Lower leg skin (tissue), 4 donors: Measurements from ENCODE around the gene ANP32B. TPM values are rescaled to one million over a fixed set of nuclear protein-coding genes. Genes with fewer than 3 reads are reported as not detected.
A peak's percentile ranks its signal among the peaks of the same experiment; 100 is the strongest.
"Not testable (repeated sequence)": the region's sequence is repeated elsewhere in the genome, so short reads cannot be mapped to it uniquely, and the experiment has no call there.

Source experiments
- DNase-seq, 2 donors: peaks; one replicate each; pipeline ENCODE4 v3.0.0-alpha.2; 2019; ENCODE audit warnings: low spot score in 2 of 2
- H3K4me3 ChIP-seq: fragments of 200-600 bp; sonication (generic); 2 replicates; pipeline ENCODE4 v1.5.1; 2017; ENCODE audit warnings: mild to moderate bottlenecking, low read depth; ENCODE audit not compliant: poor library complexity, severe bottlenecking
- POLR2A ChIP-seq, 2 donors: fragments of 450-650 bp; IDR thresholded peaks; one replicate each; pipeline ENCODE4 v1.6.1; 2016 to 2017; ENCODE audit warnings: antibody characterized with exemption in 2 of 2, mild to moderate bottlenecking in 1 of 2, moderate library complexity in 1 of 2
- WGBS, 2 donors: methylation state at CpG; one replicate each; pipeline ENCODE4 v1.1.5; 2018; 5-methylcytosine and 5-hydroxymethylcytosine counted together
- intact Hi-C: fragments of 100-400 bp; cut with DNase I; formaldehyde crosslinking; loops from one replicate; pipeline ENCODE4 v1.15.0; 2023; ENCODE audit warnings: low total_unique reads
- total RNA-seq, 4 donors: library from RNA; depleted of rRNA; stranded (reverse); fragments of >200 nt; gene quantifications; one replicate each; pipeline ENCODE4 v1.1.0, GENCODE V29; 2016
- TF ChIP-seq, protein P1 (sequence below), 3 donors: fragments of 450-650 bp; IDR thresholded peaks; one replicate each; pipeline ENCODE4 v1.5.1; 2016; ENCODE audit warnings: antibody characterized with exemption in 3 of 3, mild to moderate bottlenecking in 3 of 3, moderate library complexity in 2 of 3

The ANP32B gene
- total RNA-seq, 4 donors from 2014 or later = 27.4 to 56.3 (median 39.0) TPM

DNA sequence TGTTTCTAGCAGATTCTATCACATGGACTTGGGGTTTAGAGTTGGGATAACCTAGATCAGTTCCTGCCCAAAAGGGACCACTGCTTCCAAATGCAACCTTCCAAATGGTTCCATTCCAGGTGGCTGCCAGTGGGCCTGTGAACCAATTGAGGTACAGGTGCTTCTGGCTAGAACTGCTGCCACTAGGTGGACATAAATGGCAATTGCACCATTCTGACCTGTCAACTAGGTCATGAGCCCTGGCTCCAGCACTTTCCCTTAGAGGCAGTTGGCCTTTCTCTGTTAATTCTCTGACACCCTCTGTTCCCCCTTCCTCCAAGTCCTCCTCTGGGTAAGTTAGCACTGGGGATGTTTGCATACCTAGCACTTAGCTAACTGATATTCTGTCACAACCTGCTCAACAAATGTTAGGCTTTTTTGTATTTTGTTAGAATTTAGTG lies 28.6 kb upstream of the ANP32B start:
- H3K4me3 ChIP-seq = no peak overlapping the region
- peak in 1 of 2 donors; percentile 15 for DNase-seq
- intact Hi-C loops = no loop called here
- TF ChIP-seq POLR2A (IDR thresholded peaks at IDR 0.05) = no peak
- TF ChIP-seq, protein P1, sequence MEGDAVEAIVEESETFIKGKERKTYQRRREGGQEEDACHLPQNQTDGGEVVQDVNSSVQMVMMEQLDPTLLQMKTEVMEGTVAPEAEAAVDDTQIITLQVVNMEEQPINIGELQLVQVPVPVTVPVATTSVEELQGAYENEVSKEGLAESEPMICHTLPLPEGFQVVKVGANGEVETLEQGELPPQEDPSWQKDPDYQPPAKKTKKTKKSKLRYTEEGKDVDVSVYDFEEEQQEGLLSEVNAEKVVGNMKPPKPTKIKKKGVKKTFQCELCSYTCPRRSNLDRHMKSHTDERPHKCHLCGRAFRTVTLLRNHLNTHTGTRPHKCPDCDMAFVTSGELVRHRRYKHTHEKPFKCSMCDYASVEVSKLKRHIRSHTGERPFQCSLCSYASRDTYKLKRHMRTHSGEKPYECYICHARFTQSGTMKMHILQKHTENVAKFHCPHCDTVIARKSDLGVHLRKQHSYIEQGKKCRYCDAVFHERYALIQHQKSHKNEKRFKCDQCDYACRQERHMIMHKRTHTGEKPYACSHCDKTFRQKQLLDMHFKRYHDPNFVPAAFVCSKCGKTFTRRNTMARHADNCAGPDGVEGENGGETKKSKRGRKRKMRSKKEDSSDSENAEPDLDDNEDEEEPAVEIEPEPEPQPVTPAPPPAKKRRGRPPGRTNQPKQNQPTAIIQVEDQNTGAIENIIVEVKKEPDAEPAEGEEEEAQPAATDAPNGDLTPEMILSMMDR (IDR thresholded peaks at IDR 0.05) = peak in 1 of 3 donors; percentile 17

DNA sequence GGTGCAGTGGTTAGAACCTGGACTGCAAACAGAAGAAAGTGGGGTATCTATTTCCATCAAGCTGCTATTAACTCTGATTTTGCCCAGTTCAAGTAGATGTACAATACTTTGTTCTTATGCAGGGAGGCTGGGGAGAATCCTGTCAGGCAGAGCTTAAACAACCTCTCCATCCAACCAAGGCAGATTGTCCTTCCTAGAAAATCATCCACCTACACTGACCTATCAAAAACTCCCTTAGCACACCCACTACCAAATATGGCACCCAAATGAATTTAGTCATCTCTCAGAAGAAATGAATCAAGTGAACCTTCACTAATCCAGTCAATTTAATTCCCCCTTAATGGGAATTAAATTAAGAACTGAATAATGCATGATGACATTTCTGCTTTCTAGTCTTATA lies 26.8 kb upstream of the ANP32B start:
- H3K4me3 ChIP-seq = no peak overlapping the region
- no peak for TF ChIP-seq POLR2A (IDR thresholded peaks at IDR 0.05)
- TF ChIP-seq, protein P1 (IDR thresholded peaks at IDR 0.05) = no peak
- no peak for DNase-seq
- intact Hi-C loops = no loop called here

DNA sequence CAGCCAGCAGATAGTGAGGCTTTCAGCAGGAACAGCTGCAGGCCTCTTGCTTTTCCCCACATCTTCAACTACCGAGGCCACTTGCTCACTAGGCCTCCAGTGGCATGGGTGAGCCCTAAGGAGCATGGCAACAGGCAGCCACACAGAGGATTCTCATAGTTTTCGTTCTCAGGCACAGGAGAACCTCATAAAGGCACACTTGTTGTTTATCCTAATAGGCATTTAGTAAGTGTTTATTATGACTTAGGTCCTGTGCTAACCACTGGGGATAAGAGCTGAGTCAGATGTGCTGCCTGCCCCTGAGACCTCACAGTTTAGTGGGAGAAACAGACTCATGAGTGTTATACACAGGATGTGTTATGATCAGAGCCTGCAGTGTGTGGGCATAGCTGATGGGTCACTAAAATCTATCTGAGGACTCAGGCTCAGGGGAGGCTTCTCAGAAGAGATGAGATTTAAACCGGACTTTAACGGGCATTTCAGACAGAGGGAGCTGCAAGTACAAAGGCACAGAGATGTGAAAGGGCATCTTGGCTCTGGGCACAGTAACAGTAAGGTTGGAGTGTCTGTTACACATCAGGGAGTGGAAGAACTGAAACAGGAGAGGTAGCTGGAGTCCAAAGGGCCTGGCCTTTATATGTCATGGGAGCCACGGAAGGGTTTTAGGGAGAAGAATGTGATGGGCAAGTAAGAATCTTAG lies 24.2 kb upstream of the ANP32B start:
- TF ChIP-seq, protein P1 (IDR thresholded peaks at IDR 0.05) = no peak
- no peak for TF ChIP-seq POLR2A (IDR thresholded peaks at IDR 0.05)
- no peak for DNase-seq
- no peak overlapping the region for H3K4me3 ChIP-seq
- intact Hi-C loops = no loop called here
- 73 to 80% methylated on average over 5 of the region's 5 CpGs for WGBS, 2 donors

DNA sequence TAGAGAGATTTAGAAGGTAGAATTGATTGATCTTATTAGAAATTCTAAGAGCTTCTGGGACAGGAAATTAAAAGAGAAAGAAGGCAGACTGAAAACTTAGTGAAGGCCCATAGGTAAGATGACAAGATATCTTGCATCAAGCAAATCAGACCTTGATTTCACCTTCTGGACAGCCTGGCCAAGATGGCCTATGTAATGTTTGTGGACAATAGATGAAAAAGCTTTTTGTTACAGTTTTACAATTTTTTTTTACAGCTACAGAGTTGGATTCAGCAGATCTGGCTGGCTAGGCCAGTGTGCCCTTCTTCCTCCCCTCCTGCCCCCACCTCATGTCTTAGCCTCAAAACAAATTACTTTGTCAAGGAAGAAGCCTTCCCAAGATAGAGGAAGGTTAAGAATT lies 23.6 kb upstream of the ANP32B start:
- TF ChIP-seq, protein P1 (IDR thresholded peaks at IDR 0.05) = no peak
- no peak for TF ChIP-seq POLR2A (IDR thresholded peaks at IDR 0.05)
- DNase-seq = no peak
- intact Hi-C loops = no loop called here

DNA sequence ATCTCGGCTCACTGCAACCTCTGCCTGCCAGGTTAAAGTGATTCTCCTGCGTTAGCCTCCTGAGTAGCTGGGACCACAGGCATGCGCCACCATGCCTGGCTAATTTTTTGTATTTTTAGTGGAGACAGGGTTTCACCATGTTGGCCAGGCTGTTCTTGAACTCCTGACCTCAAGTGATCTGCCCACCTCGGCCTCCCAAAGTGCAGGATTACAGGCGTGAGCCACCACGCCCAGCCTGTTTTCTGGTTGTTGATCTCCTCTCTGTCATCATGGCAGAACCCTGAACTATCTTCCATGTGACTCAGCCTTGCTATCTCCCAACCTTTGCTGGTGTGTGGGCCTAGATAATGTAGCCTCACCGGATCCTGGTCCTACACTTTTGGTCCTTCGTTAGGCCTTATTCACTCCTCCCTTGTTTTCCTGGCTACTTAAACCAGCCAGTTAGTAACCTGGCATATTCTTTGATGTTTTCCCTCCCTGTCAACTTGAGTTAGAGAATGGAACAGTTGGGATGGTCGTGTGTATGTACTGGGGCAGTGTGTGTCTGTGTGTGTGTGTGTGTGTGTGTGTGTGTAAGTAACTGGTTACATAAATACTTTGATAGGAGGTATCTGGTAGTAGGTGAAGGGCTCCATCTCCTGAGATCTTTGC lies 22.3 kb upstream of the ANP32B start:
- DNase-seq, intact Hi-C loops: not testable (repeated sequence)
- WGBS, 2 donors = 87 to 90% methylated on average over 9 of the region's 9 CpGs

More for the DNA sequence above, 23.6 kb upstream of the ANP32B start:
- H3K4me3 ChIP-seq = no peak overlapping the region

DNA sequence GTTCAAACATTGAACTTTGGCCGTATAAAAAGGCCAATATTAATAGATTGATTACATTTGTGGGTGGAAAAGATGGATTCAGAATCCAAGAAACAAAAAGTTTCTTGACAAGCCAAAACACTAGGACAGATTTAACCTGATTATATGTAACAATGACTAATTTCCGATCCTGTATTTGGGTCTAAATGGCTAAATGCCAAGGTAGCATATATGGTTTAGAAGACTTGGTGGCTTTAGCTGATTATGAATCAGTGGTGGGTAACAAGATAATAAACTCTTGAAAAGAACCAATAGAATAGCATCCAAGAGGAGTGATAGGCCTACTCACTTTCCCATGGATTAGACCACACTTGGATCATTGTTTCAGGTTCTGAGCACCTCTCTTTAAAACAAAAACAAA lies 21.8 kb upstream of the ANP32B start:
- intact Hi-C loops = no loop called here
- WGBS, 2 donors = 93 to 94% methylated on average over 2 of the region's 2 CpGs
- no peak overlapping the region for H3K4me3 ChIP-seq
- TF ChIP-seq, protein P1 (IDR thresholded peaks at IDR 0.05) = no peak
- no peak for TF ChIP-seq POLR2A (IDR thresholded peaks at IDR 0.05)
- no peak for DNase-seq

More for the DNA sequence above, 22.3 kb upstream of the ANP32B start:
- H3K4me3 ChIP-seq = not testable (repeated sequence)
